HEK293 (cell line): ENCODE results near the gene OR2S2.

Experiments used
- BCL11B ChIP-seq: fragments of 450-650 bp; formaldehyde crosslinking; IDR thresholded peaks from 2 replicates; pipeline ENCODE4 v1.5.1; 2016; ENCODE audit warnings: low read depth, missing biosample characterization, missing genetic modification characterization
- GLI4 ChIP-seq: fragments of 450-650 bp; formaldehyde crosslinking; IDR thresholded peaks from 2 replicates; pipeline ENCODE4 v1.5.1; 2016; ENCODE audit warnings: missing biosample characterization, missing genetic modification characterization
- ZBTB1 ChIP-seq: fragments of 450-650 bp; formaldehyde crosslinking; IDR thresholded peaks from 2 replicates; pipeline ENCODE4 v1.5.1; 2016; ENCODE audit warnings: missing biosample characterization, missing genetic modification characterization
- ZBTB21 ChIP-seq: fragments of 450-650 bp; formaldehyde crosslinking; IDR thresholded peaks from 2 replicates; pipeline ENCODE4 v1.5.1; 2017; ENCODE audit warnings: missing biosample characterization, missing genetic modification characterization
- ZBTB8A ChIP-seq: fragments of 450-650 bp; formaldehyde crosslinking; IDR thresholded peaks from 2 replicates; pipeline ENCODE4 v1.5.1; 2016; ENCODE audit warnings: missing biosample characterization, missing genetic modification characterization
- ZNF10 ChIP-seq: fragments of 450-650 bp; formaldehyde crosslinking; IDR thresholded peaks from 2 replicates; pipeline ENCODE4 v1.5.1; 2017; ENCODE audit warnings: missing biosample characterization, missing genetic modification characterization
- ZNF146 ChIP-seq: fragments of 450-650 bp; formaldehyde crosslinking; IDR thresholded peaks from 2 replicates; pipeline ENCODE4 v1.5.1; 2016; ENCODE audit warnings: missing biosample characterization, missing genetic modification characterization
- ZNF23 ChIP-seq: fragments of 450-650 bp; formaldehyde crosslinking; IDR thresholded peaks from 2 replicates; pipeline ENCODE4 v1.5.1; 2016; ENCODE audit warnings: missing biosample characterization, missing genetic modification characterization, borderline replicate concordance
- ZNF274 ChIP-seq, 2 experiments: fragments of 200-500 bp in 1 of 2; fragments of 450-650 bp in 1 of 2; sonication (Bioruptor generic) in 1 of 2; formaldehyde crosslinking in 1 of 2; IDR thresholded peaks; 2 replicates each; pipeline versions ENCODE4 v1.5.1 to v1.6.1; 2014 to 2016; ENCODE audit warnings: borderline replicate concordance in 1 of 2, inconsistent platforms in 1 of 2, low read length in 1 of 2, missing biosample characterization in 1 of 2, missing genetic modification characterization in 1 of 2
- TF ChIP-seq, protein P1 (sequence below): fragments of 450-650 bp; formaldehyde crosslinking; IDR thresholded peaks from 2 replicates; pipeline ENCODE4 v1.5.1; 2016; ENCODE audit warnings: missing biosample characterization, missing genetic modification characterization
- TF ChIP-seq, protein P2 (sequence below): fragments of 450-650 bp; formaldehyde crosslinking; IDR thresholded peaks from 2 replicates; pipeline ENCODE4 v1.5.1; 2016; ENCODE audit warnings: missing biosample characterization, missing genetic modification characterization
- TF ChIP-seq, protein P3 (sequence below): fragments of 450-650 bp; formaldehyde crosslinking; IDR thresholded peaks from 2 replicates; pipeline ENCODE4 v1.5.1; 2016; ENCODE audit warnings: missing biosample characterization, missing genetic modification characterization
- TF ChIP-seq, protein P4 (sequence below): fragments of 450-650 bp; formaldehyde crosslinking; IDR thresholded peaks from 2 replicates; pipeline ENCODE4 v1.5.1; 2017; ENCODE audit warnings: missing biosample characterization, mild to moderate bottlenecking, missing genetic modification characterization, moderate library complexity
- TF ChIP-seq, protein P5 (sequence below): fragments of 450-650 bp; formaldehyde crosslinking; optimal IDR thresholded peaks from 2 replicates; pipeline ENCODE3; 2016; ENCODE audit warnings: missing biosample characterization, mild to moderate bottlenecking, missing genetic modification characterization

DNA sequence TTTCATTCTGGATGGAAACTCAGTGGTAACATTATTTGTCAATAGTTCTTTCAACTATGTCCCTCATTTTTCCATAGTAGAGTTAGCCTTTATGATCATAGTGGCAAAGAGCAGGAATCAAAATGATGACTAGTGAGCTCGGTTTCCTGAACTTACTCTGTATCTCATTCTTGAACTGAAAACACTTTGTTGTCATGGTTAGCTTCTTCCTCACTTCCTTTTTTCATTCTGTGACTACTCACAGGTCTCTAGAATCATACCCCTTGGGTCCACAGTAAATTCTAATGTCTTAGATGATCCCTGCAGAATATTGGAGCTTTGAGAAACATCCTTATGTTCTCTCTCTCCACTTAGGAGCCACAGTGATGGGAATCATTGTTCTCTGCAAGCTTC lies 49.4 kb upstream of the OR2S2 start:
- TF ChIP-seq, protein P1, sequence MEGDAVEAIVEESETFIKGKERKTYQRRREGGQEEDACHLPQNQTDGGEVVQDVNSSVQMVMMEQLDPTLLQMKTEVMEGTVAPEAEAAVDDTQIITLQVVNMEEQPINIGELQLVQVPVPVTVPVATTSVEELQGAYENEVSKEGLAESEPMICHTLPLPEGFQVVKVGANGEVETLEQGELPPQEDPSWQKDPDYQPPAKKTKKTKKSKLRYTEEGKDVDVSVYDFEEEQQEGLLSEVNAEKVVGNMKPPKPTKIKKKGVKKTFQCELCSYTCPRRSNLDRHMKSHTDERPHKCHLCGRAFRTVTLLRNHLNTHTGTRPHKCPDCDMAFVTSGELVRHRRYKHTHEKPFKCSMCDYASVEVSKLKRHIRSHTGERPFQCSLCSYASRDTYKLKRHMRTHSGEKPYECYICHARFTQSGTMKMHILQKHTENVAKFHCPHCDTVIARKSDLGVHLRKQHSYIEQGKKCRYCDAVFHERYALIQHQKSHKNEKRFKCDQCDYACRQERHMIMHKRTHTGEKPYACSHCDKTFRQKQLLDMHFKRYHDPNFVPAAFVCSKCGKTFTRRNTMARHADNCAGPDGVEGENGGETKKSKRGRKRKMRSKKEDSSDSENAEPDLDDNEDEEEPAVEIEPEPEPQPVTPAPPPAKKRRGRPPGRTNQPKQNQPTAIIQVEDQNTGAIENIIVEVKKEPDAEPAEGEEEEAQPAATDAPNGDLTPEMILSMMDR = no peak
- no peak for TF ChIP-seq ZNF146 (tag by site-specific recombination)
- TF ChIP-seq ZBTB21 = no peak
- no peak for TF ChIP-seq GLI4 (tag by site-specific recombination)
- TF ChIP-seq, protein P2, sequence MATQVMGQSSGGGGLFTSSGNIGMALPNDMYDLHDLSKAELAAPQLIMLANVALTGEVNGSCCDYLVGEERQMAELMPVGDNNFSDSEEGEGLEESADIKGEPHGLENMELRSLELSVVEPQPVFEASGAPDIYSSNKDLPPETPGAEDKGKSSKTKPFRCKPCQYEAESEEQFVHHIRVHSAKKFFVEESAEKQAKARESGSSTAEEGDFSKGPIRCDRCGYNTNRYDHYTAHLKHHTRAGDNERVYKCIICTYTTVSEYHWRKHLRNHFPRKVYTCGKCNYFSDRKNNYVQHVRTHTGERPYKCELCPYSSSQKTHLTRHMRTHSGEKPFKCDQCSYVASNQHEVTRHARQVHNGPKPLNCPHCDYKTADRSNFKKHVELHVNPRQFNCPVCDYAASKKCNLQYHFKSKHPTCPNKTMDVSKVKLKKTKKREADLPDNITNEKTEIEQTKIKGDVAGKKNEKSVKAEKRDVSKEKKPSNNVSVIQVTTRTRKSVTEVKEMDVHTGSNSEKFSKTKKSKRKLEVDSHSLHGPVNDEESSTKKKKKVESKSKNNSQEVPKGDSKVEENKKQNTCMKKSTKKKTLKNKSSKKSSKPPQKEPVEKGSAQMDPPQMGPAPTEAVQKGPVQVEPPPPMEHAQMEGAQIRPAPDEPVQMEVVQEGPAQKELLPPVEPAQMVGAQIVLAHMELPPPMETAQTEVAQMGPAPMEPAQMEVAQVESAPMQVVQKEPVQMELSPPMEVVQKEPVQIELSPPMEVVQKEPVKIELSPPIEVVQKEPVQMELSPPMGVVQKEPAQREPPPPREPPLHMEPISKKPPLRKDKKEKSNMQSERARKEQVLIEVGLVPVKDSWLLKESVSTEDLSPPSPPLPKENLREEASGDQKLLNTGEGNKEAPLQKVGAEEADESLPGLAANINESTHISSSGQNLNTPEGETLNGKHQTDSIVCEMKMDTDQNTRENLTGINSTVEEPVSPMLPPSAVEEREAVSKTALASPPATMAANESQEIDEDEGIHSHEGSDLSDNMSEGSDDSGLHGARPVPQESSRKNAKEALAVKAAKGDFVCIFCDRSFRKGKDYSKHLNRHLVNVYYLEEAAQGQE (tag by site-specific recombination) = no peak
- TF ChIP-seq BCL11B (tag by site-specific recombination) = no peak
- TF ChIP-seq, protein P3, sequence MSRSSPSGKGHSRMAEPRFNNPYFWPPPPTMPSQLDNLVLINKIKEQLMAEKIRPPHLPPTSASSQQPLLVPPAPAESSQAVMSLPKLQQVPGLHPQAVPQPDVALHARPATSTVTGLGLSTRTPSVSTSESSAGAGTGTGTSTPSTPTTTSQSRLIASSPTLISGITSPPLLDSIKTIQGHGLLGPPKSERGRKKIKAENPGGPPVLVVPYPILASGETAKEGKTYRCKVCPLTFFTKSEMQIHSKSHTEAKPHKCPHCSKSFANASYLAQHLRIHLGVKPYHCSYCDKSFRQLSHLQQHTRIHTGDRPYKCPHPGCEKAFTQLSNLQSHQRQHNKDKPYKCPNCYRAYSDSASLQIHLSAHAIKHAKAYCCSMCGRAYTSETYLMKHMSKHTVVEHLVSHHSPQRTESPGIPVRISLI (tag by site-specific recombination) = no peak
- TF ChIP-seq, protein P4, sequence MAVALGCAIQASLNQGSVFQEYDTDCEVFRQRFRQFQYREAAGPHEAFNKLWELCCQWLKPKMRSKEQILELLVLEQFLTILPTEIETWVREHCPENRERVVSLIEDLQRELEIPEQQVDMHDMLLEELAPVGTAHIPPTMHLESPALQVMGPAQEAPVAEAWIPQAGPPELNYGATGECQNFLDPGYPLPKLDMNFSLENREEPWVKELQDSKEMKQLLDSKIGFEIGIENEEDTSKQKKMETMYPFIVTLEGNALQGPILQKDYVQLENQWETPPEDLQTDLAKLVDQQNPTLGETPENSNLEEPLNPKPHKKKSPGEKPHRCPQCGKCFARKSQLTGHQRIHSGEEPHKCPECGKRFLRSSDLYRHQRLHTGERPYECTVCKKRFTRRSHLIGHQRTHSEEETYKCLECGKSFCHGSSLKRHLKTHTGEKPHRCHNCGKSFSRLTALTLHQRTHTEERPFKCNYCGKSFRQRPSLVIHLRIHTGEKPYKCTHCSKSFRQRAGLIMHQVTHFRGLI (tag by site-specific recombination) = no peak
- TF ChIP-seq, protein P5, sequence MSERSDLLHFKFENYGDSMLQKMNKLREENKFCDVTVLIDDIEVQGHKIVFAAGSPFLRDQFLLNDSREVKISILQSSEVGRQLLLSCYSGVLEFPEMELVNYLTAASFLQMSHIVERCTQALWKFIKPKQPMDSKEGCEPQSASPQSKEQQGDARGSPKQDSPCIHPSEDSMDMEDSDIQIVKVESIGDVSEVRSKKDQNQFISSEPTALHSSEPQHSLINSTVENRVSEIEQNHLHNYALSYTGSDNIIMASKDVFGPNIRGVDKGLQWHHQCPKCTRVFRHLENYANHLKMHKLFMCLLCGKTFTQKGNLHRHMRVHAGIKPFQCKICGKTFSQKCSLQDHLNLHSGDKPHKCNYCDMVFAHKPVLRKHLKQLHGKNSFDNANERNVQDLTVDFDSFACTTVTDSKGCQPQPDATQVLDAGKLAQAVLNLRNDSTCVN = no peak
- TF ChIP-seq ZBTB1 (tag by site-specific recombination) = no peak
- TF ChIP-seq ZBTB8A (tag by site-specific recombination) = no peak
- TF ChIP-seq ZNF274 (IDR thresholded peaks at IDR 0.05; ENCODE audit: low read length) = no peak
- no peak for TF ChIP-seq ZNF274 (tag by site-specific recombination; IDR thresholded peaks at IDR 0.05; ENCODE audit: borderline replicate concordance)
- TF ChIP-seq ZNF10 (tag by site-specific recombination) = no peak
- no peak for TF ChIP-seq ZNF23 (tag by site-specific recombination)
